ENCODE results near the gene EPB41L5. TPM values are rescaled to one million over a fixed set of nuclear protein-coding genes. Genes with fewer than 3 reads are reported as not detected.

EPB41L5 gene
- total RNA-seq, 1 experiment from 2014 or later = 34.9 TPM

DNA sequence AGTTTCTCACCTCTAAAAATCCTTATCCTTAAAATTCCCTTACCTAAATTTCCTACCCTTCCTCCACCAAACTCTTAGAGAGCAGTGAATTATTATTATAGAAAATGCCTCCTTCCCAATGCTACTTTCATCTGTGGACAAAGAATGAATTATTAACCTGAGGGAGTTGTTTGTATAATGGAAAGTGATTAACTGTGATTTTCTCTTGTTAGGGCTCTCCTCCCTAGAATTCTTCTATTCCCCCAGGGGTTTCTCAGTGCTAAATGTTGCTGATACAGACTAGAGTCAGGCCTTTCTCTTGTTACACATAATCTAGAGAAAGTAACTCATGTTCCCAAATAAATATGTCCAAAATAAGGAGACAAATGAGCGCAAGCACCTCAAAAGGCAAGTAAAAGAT lies 23.3 kb downstream of the EPB41L5 start (continued):
- TF ChIP-seq, protein P1, sequence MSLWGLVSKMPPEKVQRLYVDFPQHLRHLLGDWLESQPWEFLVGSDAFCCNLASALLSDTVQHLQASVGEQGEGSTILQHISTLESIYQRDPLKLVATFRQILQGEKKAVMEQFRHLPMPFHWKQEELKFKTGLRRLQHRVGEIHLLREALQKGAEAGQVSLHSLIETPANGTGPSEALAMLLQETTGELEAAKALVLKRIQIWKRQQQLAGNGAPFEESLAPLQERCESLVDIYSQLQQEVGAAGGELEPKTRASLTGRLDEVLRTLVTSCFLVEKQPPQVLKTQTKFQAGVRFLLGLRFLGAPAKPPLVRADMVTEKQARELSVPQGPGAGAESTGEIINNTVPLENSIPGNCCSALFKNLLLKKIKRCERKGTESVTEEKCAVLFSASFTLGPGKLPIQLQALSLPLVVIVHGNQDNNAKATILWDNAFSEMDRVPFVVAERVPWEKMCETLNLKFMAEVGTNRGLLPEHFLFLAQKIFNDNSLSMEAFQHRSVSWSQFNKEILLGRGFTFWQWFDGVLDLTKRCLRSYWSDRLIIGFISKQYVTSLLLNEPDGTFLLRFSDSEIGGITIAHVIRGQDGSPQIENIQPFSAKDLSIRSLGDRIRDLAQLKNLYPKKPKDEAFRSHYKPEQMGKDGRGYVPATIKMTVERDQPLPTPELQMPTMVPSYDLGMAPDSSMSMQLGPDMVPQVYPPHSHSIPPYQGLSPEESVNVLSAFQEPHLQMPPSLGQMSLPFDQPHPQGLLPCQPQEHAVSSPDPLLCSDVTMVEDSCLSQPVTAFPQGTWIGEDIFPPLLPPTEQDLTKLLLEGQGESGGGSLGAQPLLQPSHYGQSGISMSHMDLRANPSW (CRISPR knock-in tag; conservative IDR thresholded peaks at IDR 0.05; ENCODE audit: low read depth) = no peak
- TF ChIP-seq, protein P2, sequence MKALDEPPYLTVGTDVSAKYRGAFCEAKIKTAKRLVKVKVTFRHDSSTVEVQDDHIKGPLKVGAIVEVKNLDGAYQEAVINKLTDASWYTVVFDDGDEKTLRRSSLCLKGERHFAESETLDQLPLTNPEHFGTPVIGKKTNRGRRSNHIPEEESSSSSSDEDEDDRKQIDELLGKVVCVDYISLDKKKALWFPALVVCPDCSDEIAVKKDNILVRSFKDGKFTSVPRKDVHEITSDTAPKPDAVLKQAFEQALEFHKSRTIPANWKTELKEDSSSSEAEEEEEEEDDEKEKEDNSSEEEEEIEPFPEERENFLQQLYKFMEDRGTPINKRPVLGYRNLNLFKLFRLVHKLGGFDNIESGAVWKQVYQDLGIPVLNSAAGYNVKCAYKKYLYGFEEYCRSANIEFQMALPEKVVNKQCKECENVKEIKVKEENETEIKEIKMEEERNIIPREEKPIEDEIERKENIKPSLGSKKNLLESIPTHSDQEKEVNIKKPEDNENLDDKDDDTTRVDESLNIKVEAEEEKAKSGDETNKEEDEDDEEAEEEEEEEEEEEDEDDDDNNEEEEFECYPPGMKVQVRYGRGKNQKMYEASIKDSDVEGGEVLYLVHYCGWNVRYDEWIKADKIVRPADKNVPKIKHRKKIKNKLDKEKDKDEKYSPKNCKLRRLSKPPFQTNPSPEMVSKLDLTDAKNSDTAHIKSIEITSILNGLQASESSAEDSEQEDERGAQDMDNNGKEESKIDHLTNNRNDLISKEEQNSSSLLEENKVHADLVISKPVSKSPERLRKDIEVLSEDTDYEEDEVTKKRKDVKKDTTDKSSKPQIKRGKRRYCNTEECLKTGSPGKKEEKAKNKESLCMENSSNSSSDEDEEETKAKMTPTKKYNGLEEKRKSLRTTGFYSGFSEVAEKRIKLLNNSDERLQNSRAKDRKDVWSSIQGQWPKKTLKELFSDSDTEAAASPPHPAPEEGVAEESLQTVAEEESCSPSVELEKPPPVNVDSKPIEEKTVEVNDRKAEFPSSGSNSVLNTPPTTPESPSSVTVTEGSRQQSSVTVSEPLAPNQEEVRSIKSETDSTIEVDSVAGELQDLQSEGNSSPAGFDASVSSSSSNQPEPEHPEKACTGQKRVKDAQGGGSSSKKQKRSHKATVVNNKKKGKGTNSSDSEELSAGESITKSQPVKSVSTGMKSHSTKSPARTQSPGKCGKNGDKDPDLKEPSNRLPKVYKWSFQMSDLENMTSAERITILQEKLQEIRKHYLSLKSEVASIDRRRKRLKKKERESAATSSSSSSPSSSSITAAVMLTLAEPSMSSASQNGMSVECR (CRISPR knock-in tag; IDR thresholded peaks at IDR 0.05; ENCODE audit: borderline replicate concordance) = no peak
- TF ChIP-seq, protein P3, sequence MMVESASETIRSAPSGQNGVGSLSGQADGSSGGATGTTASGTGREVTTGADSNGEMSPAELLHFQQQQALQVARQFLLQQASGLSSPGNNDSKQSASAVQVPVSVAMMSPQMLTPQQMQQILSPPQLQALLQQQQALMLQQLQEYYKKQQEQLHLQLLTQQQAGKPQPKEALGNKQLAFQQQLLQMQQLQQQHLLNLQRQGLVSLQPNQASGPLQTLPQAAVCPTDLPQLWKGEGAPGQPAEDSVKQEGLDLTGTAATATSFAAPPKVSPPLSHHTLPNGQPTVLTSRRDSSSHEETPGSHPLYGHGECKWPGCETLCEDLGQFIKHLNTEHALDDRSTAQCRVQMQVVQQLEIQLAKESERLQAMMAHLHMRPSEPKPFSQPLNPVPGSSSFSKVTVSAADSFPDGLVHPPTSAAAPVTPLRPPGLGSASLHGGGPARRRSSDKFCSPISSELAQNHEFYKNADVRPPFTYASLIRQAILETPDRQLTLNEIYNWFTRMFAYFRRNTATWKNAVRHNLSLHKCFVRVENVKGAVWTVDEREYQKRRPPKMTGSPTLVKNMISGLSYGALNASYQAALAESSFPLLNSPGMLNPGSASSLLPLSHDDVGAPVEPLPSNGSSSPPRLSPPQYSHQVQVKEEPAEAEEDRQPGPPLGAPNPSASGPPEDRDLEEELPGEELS (CRISPR knock-in tag; IDR thresholded peaks at IDR 0.05) = no peak
- TF ChIP-seq RELA (CRISPR knock-in tag; IDR thresholded peaks at IDR 0.05; ENCODE audit: borderline replicate concordance) (no peak), ZNF396 (CRISPR knock-in tag; IDR thresholded peaks at IDR 0.05; ENCODE audit: borderline replicate concordance) (no peak), IRF2 (CRISPR knock-in tag; IDR thresholded peaks at IDR 0.05; ENCODE audit: borderline replicate concordance, low read depth) (no peak), ZNF317 (CRISPR knock-in tag; IDR thresholded peaks at IDR 0.05; ENCODE audit: borderline replicate concordance, low read depth) (no peak)
- TF ChIP-seq, protein P4, sequence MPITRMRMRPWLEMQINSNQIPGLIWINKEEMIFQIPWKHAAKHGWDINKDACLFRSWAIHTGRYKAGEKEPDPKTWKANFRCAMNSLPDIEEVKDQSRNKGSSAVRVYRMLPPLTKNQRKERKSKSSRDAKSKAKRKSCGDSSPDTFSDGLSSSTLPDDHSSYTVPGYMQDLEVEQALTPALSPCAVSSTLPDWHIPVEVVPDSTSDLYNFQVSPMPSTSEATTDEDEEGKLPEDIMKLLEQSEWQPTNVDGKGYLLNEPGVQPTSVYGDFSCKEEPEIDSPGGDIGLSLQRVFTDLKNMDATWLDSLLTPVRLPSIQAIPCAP (CRISPR knock-in tag; IDR thresholded peaks at IDR 0.05) = no peak
- TF ChIP-seq, protein P5, sequence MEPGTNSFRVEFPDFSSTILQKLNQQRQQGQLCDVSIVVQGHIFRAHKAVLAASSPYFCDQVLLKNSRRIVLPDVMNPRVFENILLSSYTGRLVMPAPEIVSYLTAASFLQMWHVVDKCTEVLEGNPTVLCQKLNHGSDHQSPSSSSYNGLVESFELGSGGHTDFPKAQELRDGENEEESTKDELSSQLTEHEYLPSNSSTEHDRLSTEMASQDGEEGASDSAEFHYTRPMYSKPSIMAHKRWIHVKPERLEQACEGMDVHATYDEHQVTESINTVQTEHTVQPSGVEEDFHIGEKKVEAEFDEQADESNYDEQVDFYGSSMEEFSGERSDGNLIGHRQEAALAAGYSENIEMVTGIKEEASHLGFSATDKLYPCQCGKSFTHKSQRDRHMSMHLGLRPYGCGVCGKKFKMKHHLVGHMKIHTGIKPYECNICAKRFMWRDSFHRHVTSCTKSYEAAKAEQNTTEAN (CRISPR knock-in tag; IDR thresholded peaks at IDR 0.05) = no peak
- TF ChIP-seq, protein P6, sequence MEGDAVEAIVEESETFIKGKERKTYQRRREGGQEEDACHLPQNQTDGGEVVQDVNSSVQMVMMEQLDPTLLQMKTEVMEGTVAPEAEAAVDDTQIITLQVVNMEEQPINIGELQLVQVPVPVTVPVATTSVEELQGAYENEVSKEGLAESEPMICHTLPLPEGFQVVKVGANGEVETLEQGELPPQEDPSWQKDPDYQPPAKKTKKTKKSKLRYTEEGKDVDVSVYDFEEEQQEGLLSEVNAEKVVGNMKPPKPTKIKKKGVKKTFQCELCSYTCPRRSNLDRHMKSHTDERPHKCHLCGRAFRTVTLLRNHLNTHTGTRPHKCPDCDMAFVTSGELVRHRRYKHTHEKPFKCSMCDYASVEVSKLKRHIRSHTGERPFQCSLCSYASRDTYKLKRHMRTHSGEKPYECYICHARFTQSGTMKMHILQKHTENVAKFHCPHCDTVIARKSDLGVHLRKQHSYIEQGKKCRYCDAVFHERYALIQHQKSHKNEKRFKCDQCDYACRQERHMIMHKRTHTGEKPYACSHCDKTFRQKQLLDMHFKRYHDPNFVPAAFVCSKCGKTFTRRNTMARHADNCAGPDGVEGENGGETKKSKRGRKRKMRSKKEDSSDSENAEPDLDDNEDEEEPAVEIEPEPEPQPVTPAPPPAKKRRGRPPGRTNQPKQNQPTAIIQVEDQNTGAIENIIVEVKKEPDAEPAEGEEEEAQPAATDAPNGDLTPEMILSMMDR (IDR thresholded peaks at IDR 0.05) = no peak

DNA sequence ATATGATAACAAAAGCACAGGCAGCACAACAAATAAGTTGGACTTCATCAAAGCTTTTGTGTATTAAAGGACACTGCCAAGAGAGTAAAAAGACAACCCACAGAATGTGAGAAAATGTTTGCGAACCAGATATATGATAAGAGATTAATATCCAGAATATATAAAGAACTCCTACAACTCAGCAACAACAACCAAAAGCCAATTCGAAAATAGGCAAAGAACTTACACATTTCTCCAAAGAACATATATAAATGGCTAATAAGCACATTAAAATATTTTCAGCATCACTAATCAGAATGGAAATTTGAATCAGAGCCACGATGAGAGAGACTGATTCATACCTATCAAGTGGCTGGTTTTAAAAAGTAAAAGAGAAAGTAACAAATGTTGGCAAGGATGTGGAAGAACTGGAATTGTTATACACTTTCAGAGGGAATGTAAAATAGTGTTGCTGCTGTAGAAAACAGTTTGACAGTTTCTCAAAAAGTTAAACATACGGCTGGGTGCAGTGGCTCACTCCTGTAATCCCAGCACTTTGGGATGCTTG lies 25.2 kb downstream of the EPB41L5 start:
- POLR2A ChIA-PET = no interaction called here
- peaks cover 5% of the 10 kb centered on the region; the same call in 1 of the 2 replicates for H3K36me3 Mint-ChIP-seq

More for the DNA sequence above, 25.2 kb downstream of the EPB41L5 start:
- CTCF ChIA-PET = no interaction called here
- H3K4me1 Mint-ChIP-seq = peaks cover 16% of the 10 kb centered on the region
- H3K27ac Mint-ChIP-seq = no peak overlapping the region
- no peak for DNase-seq (ENCODE audit: low spot score)
- no peak overlapping the region for H3K4me3 Mint-ChIP-seq
- no peaks in the 10 kb centered on the region for H3K27me3 Mint-ChIP-seq (ENCODE audit: low read depth)
- no peak for ATAC-seq
- no peak for TF ChIP-seq NFATC4 (CRISPR knock-in tag; IDR thresholded peaks at IDR 0.05)
- no peak for TF ChIP-seq RELA (CRISPR knock-in tag; IDR thresholded peaks at IDR 0.05; ENCODE audit: borderline replicate concordance)
- peaks cover 6% of the 10 kb centered on the region for H3K9me3 Mint-ChIP-seq
